Measurements from ENCODE around the gene RRAS2. TPM values are rescaled to one million over a fixed set of nuclear protein-coding genes. Genes with fewer than 3 reads are reported as not detected.
A peak's percentile ranks its signal among the peaks of the same experiment; 100 is the strongest.

Gene RRAS2
- total RNA-seq, 1 experiment from 2014 or later = 158 TPM

DNA sequence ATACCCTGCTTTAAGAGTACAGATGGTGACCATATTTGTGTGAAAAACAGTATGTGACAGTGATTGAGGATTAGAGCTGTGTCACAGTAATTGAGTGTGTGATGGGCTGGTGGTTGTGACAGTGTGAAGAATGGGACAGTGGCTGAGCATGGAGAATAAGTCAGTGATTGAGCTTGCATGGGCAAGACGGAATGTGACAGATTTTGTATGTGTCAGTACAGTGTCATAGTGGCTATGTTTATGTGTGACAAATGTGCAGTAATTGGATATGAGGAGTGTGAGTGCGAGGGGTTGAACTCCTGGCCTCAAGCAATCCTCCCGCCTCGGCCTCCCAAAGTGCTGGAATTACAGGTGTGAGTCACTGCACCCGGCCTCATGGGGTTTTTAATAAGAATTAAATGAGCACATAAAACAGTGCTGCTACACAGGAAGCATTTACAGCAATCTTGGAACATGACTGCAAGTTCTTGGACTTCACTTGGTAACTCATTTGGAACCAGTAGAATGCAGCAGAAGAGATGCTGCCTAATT, 583 bp upstream of the RRAS2 start:
- H4K8ac ChIP-seq (replicated peaks; ENCODE audit: insufficient read length, low read depth, low read length) = no peak overlapping the region
- TF ChIP-seq, protein P1, sequence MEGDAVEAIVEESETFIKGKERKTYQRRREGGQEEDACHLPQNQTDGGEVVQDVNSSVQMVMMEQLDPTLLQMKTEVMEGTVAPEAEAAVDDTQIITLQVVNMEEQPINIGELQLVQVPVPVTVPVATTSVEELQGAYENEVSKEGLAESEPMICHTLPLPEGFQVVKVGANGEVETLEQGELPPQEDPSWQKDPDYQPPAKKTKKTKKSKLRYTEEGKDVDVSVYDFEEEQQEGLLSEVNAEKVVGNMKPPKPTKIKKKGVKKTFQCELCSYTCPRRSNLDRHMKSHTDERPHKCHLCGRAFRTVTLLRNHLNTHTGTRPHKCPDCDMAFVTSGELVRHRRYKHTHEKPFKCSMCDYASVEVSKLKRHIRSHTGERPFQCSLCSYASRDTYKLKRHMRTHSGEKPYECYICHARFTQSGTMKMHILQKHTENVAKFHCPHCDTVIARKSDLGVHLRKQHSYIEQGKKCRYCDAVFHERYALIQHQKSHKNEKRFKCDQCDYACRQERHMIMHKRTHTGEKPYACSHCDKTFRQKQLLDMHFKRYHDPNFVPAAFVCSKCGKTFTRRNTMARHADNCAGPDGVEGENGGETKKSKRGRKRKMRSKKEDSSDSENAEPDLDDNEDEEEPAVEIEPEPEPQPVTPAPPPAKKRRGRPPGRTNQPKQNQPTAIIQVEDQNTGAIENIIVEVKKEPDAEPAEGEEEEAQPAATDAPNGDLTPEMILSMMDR (conservative IDR thresholded peaks at IDR 0.05) = no peak
- Mint-ChIP-seq H3K36me3 (ENCODE audit: insufficient read depth in 1 of 3, low read depth in 3 of 3) (peaks cover 11 to 16% (median 13%) of the 10 kb centered on the region in 3 experiments), H3K4me1 (peaks cover 46 to 47% of the 10 kb centered on the region in 2 experiments), H3K27ac (no peak overlapping the region), H3K9me3 (peaks cover 0 to 2% of the 10 kb centered on the region in 2 experiments; a peak in 2 of 5 replicates), H3K4me3 (peak overlapping the region; percentile 78 to 88), H3K27me3 (ENCODE audit: low read depth) (peaks cover 10% of the 10 kb centered on the region)
- peak overlapping the region; percentile 72 for H3K4me2 ChIP-seq (ENCODE audit: insufficient read depth, insufficient read length, low read length)
- no peak overlapping the region for H2AK5ac ChIP-seq (ENCODE audit: insufficient read length, low read length)
- H3K27ac ChIP-seq (ENCODE audit: insufficient read length, low read depth, low read length) = no peak overlapping the region
- H2BK5ac ChIP-seq (ENCODE audit: insufficient read length, low read length) = no peak overlapping the region
- no peak overlapping the region for H3K56ac ChIP-seq (ENCODE audit: insufficient read length, low read depth, low read length)
- no peak overlapping the region for H3K9ac ChIP-seq (ENCODE audit: extremely low read depth, insufficient read length, low read length)
- no peak overlapping the region for H3T11ph ChIP-seq (ENCODE audit: low read length)
- no peak overlapping the region for H3K14ac ChIP-seq (ENCODE audit: insufficient read depth, low read length)
- DNase-seq = no peak
- H4K5ac ChIP-seq (ENCODE audit: insufficient read length, low read depth, low read length) = no peak overlapping the region
- no peaks in the 10 kb centered on the region for H3K79me1 ChIP-seq (ENCODE audit: insufficient read depth, low read depth, low read length, poor library complexity, severe bottlenecking)
- H3K27me3 ChIP-seq (ENCODE audit: insufficient read depth, low read length) = no peaks in the 10 kb centered on the region
- no peaks in the 10 kb centered on the region for H3K9me3 ChIP-seq (ENCODE audit: control insufficient read depth, low read depth, low read length)
- no peak overlapping the region for H3K18ac ChIP-seq (ENCODE audit: insufficient read length, low read depth, low read length)
- H3K4me1 ChIP-seq (ENCODE audit: insufficient read depth, low read length) = peaks cover 5% of the 10 kb centered on the region; the same call in 1 of the 2 replicates
- peaks cover 28% of the 10 kb centered on the region for H3K79me2 ChIP-seq (ENCODE audit: insufficient read depth, low read length)
- H2AFZ ChIP-seq (ENCODE audit: low read length) = no peak overlapping the region
- no peak overlapping the region for H2BK15ac ChIP-seq (ENCODE audit: low read depth, low read length)
- H2BK120ac ChIP-seq (ENCODE audit: low read depth, low read length, poor library complexity, severe bottlenecking) = no peak overlapping the region
- H3K23ac ChIP-seq (ENCODE audit: insufficient read length, low read depth, low read length) = no peak overlapping the region
- H4K91ac ChIP-seq (ENCODE audit: insufficient read length, low read depth, low read length) = no peak overlapping the region
- WGBS (ENCODE audit: extremely low coverage, insufficient read length, low lambda C conversion rate) = no CpG with 5 or more reads among the region's 5 CpGs
- H3K23me2 ChIP-seq (ENCODE audit: insufficient read length, low read depth, low read length, poor library complexity, severe bottlenecking) = peaks cover 7% of the 10 kb centered on the region
- no peak overlapping the region for H3K4ac ChIP-seq (ENCODE audit: low read depth, low read length)
- H2BK12ac ChIP-seq (ENCODE audit: insufficient read length, low read depth, low read length) = no peak overlapping the region
- no peaks in the 10 kb centered on the region for H4K20me1 ChIP-seq (ENCODE audit: control insufficient read depth, insufficient read depth, insufficient read length)
- H2BK20ac ChIP-seq (ENCODE audit: low read depth, low read length, poor library complexity, severe bottlenecking) = no peak overlapping the region

All from H9 (cell line).